Vagina (tissue), 2 donors: ENCODE results near the gene MAIP1. TPM values are rescaled to one million over a fixed set of nuclear protein-coding genes. Genes with fewer than 3 reads are reported as not detected.

Source experiments
- DNase-seq, 2 donors: peaks; one replicate each; pipeline ENCODE4 v3.0.0-alpha.2; 2017; ENCODE audit errors: extremely low spot score in 2 of 2
- H3K27ac ChIP-seq: fragments of 200-600 bp; sonication (generic); one replicate; pipeline ENCODE4 v1.5.1; 2019
- H3K27me3 ChIP-seq: fragments of 200-600 bp; sonication (generic); one replicate; pipeline ENCODE4 v1.5.1; 2019
- H3K36me3 ChIP-seq, 2 donors: fragments of 200-600 bp; sonication (generic); one replicate each; pipeline ENCODE4 v1.5.1; 2017 to 2019
- H3K4me1 ChIP-seq: fragments of 200-600 bp; sonication (generic); one replicate; pipeline ENCODE4 v1.5.1; 2019
- H3K4me3 ChIP-seq, 2 donors: fragments of 200-600 bp; sonication (generic); 1 replicate in 1 of 2; 2 replicates in 1 of 2; pipeline ENCODE4 v1.5.1; 2016 to 2019
- H3K9me3 ChIP-seq: fragments of 200-600 bp; sonication (generic); one replicate; pipeline ENCODE4 v1.5.1; 2019
- CTCF ChIP-seq, 3 experiments: fragments of 450-650 bp in 2 of 3; fragments of 200-600 bp in 1 of 3; sonication (generic) in 1 of 3; IDR thresholded peaks; one replicate each; pipeline ENCODE4 v1.5.1; 2017 to 2019; ENCODE audit warnings: antibody characterized with exemption in 3 of 3, mild to moderate bottlenecking in 2 of 3, moderate library complexity in 2 of 3
- POLR2A ChIP-seq, 2 donors: fragments of 450-650 bp; IDR thresholded peaks; one replicate each; pipeline ENCODE4 v1.6.1; 2017; ENCODE audit warnings: antibody characterized with exemption in 2 of 2, mild to moderate bottlenecking in 2 of 2, moderate library complexity in 2 of 2
- POLR2AphosphoS5 ChIP-seq, 2 donors: sonication (generic); formaldehyde crosslinking; IDR thresholded peaks; one replicate each; pipeline ENCODE4 v1.9.0; 2017; ENCODE audit warnings: antibody characterized with exemption in 2 of 2, mild to moderate bottlenecking in 2 of 2, low read depth in 1 of 2; ENCODE audit not compliant: insufficient read depth in 1 of 2
- intact Hi-C: fragments of 100-400 bp; cut with DNase I; formaldehyde crosslinking; loops from one replicate; pipeline ENCODE4 v1.15.1; 2023
- total RNA-seq: library from RNA; depleted of rRNA; stranded (reverse); fragments of >200 nt; gene quantifications from one replicate; pipeline ENCODE4 v1.2.3, GENCODE V29; 2016

The MAIP1 gene
- total RNA-seq, 1 donor from 2014 or later = 16.0 TPM

GRCh38 chr2:199979832-199980628 is 24.6 kb downstream of the MAIP1 start:
- Histone ChIP-seq H3K36me3 (no peaks in the 10 kb centered on the region), H3K9me3 (no peaks in the 10 kb centered on the region), H3K4me1 (no peaks in the 10 kb centered on the region), H3K27ac (no peak overlapping the region), H3K27me3 (no peaks in the 10 kb centered on the region), H3K4me3 (no peak overlapping the region)
- no peak for DNase-seq
- TF ChIP-seq POLR2AphosphoS5 (IDR thresholded peaks at IDR 0.05; ENCODE audit: insufficient read depth in 1 of 2, low read depth in 1 of 2) (peak in 1 of 2 donors; percentile 54), CTCF (IDR thresholded peaks at IDR 0.05) (peak; percentile 64 to 88 (median 74)), POLR2A (IDR thresholded peaks at IDR 0.05) (no peak)
- intact Hi-C loops = loop anchor here (5.0 kb wide), 1 partner anchor 502 kb away; no protein-coding TSS in a partner anchor

GRCh38 chr2:199982126-199982843 is 26.9 kb downstream of the MAIP1 start:
- TF ChIP-seq CTCF (IDR thresholded peaks at IDR 0.05) = no peak
- TF ChIP-seq POLR2A (IDR thresholded peaks at IDR 0.05) = no peak
- no peak for TF ChIP-seq POLR2AphosphoS5 (IDR thresholded peaks at IDR 0.05; ENCODE audit: insufficient read depth in 1 of 2, low read depth in 1 of 2)
- Histone ChIP-seq H3K9me3 (no peaks in the 10 kb centered on the region), H3K27ac (no peak overlapping the region), H3K4me3 (no peak overlapping the region), H3K36me3 (no peaks in the 10 kb centered on the region), H3K27me3 (no peaks in the 10 kb centered on the region), H3K4me1 (peaks cover 2% of the 10 kb centered on the region)
- intact Hi-C loops = no loop called here
- no peak for DNase-seq

- TF ChIP-seq POLR2AphosphoS5 (IDR thresholded peaks at IDR 0.05; ENCODE audit: insufficient read depth in 1 of 2, low read depth in 1 of 2) (no peak), CTCF (IDR thresholded peaks at IDR 0.05) (no peak), POLR2A (IDR thresholded peaks at IDR 0.05) (no peak)
- H3K36me3 ChIP-seq = no peaks in the 10 kb centered on the region
- H3K9me3 ChIP-seq = no peaks in the 10 kb centered on the region
- H3K4me1 ChIP-seq = peaks cover 13% of the 10 kb centered on the region
- intact Hi-C loops = no loop called here
- no peak overlapping the region for H3K27ac ChIP-seq
- DNase-seq = no peak
- H3K27me3 ChIP-seq = no peaks in the 10 kb centered on the region
- H3K4me3 ChIP-seq = no peak overlapping the region
Observed at GRCh38 chr2:199983534-199983933, 28.2 kb downstream of the MAIP1 start.

GRCh38 chr2:199984159-199984558 is 28.8 kb downstream of the MAIP1 start:
- DNase-seq = no peak
- no peaks in the 10 kb centered on the region for H3K9me3 ChIP-seq
- TF ChIP-seq POLR2A (IDR thresholded peaks at IDR 0.05) = no peak
- no peak for TF ChIP-seq CTCF (IDR thresholded peaks at IDR 0.05)
- no peak for TF ChIP-seq POLR2AphosphoS5 (IDR thresholded peaks at IDR 0.05; ENCODE audit: insufficient read depth in 1 of 2, low read depth in 1 of 2)
- H3K4me1 ChIP-seq = peaks cover 15% of the 10 kb centered on the region
- H3K27me3 ChIP-seq = no peaks in the 10 kb centered on the region
- H3K27ac ChIP-seq = no peak overlapping the region
- intact Hi-C loops = no loop called here
- H3K36me3 ChIP-seq = no peaks in the 10 kb centered on the region
- no peak overlapping the region for H3K4me3 ChIP-seq
